ENCODE data around the gene SLC26A6.

The SLC26A6 gene

GRCh38 chr3:48597408-48597800 lies 37.9 kb downstream of the SLC26A6 start:
- Histone ChIP-seq H3K27me3 (ENCODE audit: insufficient read depth, poor library complexity, severe bottlenecking) (peaks cover 17% of the 10 kb centered on the region), H3K4me3 (replicated peaks; ENCODE audit: insufficient read depth, low read length) (no peak overlapping the region), H3K27ac (replicated peaks) (no peak overlapping the region)
- DNase-seq (ENCODE audit: low read depth in 1 of 2, low spot score in 1 of 2) = no peak
- TF ChIP-seq POLR2AphosphoS5 (IDR thresholded peaks at IDR 0.05; ENCODE audit: low read depth) = peak; percentile 23; the same call in 1 of the 2 replicates
- no peak for TF ChIP-seq REST (IDR thresholded peaks at IDR 0.05; ENCODE audit: insufficient replicate concordance, low read depth)

GRCh38 chr3:48596676-48597407 lies 38.4 kb downstream of the SLC26A6 start:
- H3K4me3 ChIP-seq (replicated peaks; ENCODE audit: insufficient read depth, low read length) = no peak overlapping the region
- TF ChIP-seq, protein P1, sequence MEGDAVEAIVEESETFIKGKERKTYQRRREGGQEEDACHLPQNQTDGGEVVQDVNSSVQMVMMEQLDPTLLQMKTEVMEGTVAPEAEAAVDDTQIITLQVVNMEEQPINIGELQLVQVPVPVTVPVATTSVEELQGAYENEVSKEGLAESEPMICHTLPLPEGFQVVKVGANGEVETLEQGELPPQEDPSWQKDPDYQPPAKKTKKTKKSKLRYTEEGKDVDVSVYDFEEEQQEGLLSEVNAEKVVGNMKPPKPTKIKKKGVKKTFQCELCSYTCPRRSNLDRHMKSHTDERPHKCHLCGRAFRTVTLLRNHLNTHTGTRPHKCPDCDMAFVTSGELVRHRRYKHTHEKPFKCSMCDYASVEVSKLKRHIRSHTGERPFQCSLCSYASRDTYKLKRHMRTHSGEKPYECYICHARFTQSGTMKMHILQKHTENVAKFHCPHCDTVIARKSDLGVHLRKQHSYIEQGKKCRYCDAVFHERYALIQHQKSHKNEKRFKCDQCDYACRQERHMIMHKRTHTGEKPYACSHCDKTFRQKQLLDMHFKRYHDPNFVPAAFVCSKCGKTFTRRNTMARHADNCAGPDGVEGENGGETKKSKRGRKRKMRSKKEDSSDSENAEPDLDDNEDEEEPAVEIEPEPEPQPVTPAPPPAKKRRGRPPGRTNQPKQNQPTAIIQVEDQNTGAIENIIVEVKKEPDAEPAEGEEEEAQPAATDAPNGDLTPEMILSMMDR (IDR thresholded peaks at IDR 0.05; ENCODE audit: insufficient read depth, low read length) = no peak
- H3K27ac ChIP-seq (replicated peaks) = no peak overlapping the region
- H3K27me3 ChIP-seq (ENCODE audit: insufficient read depth, poor library complexity, severe bottlenecking) = peaks cover 17% of the 10 kb centered on the region
- DNase-seq (ENCODE audit: low read depth in 1 of 2, low spot score in 1 of 2) = no peak

- DNase-seq (ENCODE audit: low read depth in 1 of 2, low spot score in 1 of 2) = no peak
- no peak for TF ChIP-seq SPI1 (IDR thresholded peaks at IDR 0.05; ENCODE audit: borderline replicate concordance, low read depth)
- no peak for TF ChIP-seq GABPA (IDR thresholded peaks at IDR 0.05; ENCODE audit: low read depth)
- TF ChIP-seq, protein P1 (IDR thresholded peaks at IDR 0.05; ENCODE audit: insufficient read depth, low read length) = no peak
- no peak for TF ChIP-seq REST (IDR thresholded peaks at IDR 0.05; ENCODE audit: insufficient replicate concordance, low read depth)
- TF ChIP-seq POLR2AphosphoS5 (IDR thresholded peaks at IDR 0.05; ENCODE audit: low read depth) = no peak
- Histone ChIP-seq H3K4me3 (replicated peaks; ENCODE audit: insufficient read depth, low read length) (no peak overlapping the region), H3K27me3 (ENCODE audit: insufficient read depth, poor library complexity, severe bottlenecking) (peaks cover 17% of the 10 kb centered on the region), H3K27ac (replicated peaks) (no peak overlapping the region)
These were observed 39.1 kb downstream of the SLC26A6 start for GRCh38 chr3:48596157-48596556.

GRCh38 chr3:48595526-48596121 lies 39.6 kb downstream of the SLC26A6 start:
- H3K4me3 ChIP-seq (replicated peaks; ENCODE audit: insufficient read depth, low read length) = no peak overlapping the region
- TF ChIP-seq SPI1 (IDR thresholded peaks at IDR 0.05; ENCODE audit: borderline replicate concordance, low read depth) (no peak), GABPA (IDR thresholded peaks at IDR 0.05; ENCODE audit: low read depth) (no peak), POLR2AphosphoS5 (IDR thresholded peaks at IDR 0.05; ENCODE audit: low read depth) (no peak), REST (IDR thresholded peaks at IDR 0.05; ENCODE audit: insufficient replicate concordance, low read depth) (no peak)
- TF ChIP-seq, protein P1 (IDR thresholded peaks at IDR 0.05; ENCODE audit: insufficient read depth, low read length) = no peak
- peak in 1 of 2 experiments; percentile 41 for DNase-seq (ENCODE audit: low read depth in 1 of 2, low spot score in 1 of 2)
- no peak overlapping the region for H3K27ac ChIP-seq (replicated peaks)
- H3K27me3 ChIP-seq (ENCODE audit: insufficient read depth, poor library complexity, severe bottlenecking) = peaks cover 17% of the 10 kb centered on the region
